Subcutaneous abdominal adipose tissue (tissue), 5 donors: Measurements from ENCODE around the gene NFXL1.

ENCODE experiments used
- H3K27ac ChIP-seq: one replicate; pipeline ENCODE4 v1.7.0; 2013; ENCODE audit warnings: low read depth, mild to moderate bottlenecking, inconsistent platforms, low read length, moderate library complexity
- H3K27me3 ChIP-seq, 5 donors: one replicate each; pipeline ENCODE4 v1.7.0; 2013; ENCODE audit warnings: low read length in 5 of 5, inconsistent platforms in 1 of 5; ENCODE audit not compliant: control insufficient read depth in 5 of 5, insufficient read depth in 4 of 5
- H3K36me3 ChIP-seq, 5 donors: one replicate each; pipeline ENCODE4 v1.7.0; 2013; ENCODE audit warnings: low read length in 5 of 5; ENCODE audit not compliant: control insufficient read depth in 5 of 5, insufficient read depth in 5 of 5
- H3K4me1 ChIP-seq, 5 donors: one replicate each; pipeline ENCODE4 v1.7.0; 2013; ENCODE audit warnings: low read length in 5 of 5, mild to moderate bottlenecking in 3 of 5, moderate library complexity in 1 of 5; ENCODE audit not compliant: control insufficient read depth in 5 of 5, insufficient read depth in 5 of 5
- H3K4me3 ChIP-seq, 5 donors: one replicate each; pipeline ENCODE4 v1.7.0; 2013; ENCODE audit warnings: low read length in 5 of 5, low read depth in 1 of 5
- H3K9ac ChIP-seq, 5 donors: one replicate each; pipeline ENCODE4 v1.7.0; 2013; ENCODE audit warnings: low read length in 5 of 5, mild to moderate bottlenecking in 4 of 5, moderate library complexity in 3 of 5
- H3K9me3 ChIP-seq, 5 donors: one replicate each; pipeline ENCODE4 v1.7.0; 2013; ENCODE audit warnings: low read length in 5 of 5; ENCODE audit not compliant: control insufficient read depth in 5 of 5
- donor health status: healthy.
- donor health status: healthy.
- donor health status: healthy.
- donor health status: healthy.
- donor health status: healthy.

The NFXL1 gene

GRCh38 chr4:47837908-47838294 is 76.5 kb downstream of the NFXL1 start, which contains the start of gene CORIN:
TSS of gene CORIN (minus strand) at chr4:47838067. CDS start at chr4:47837949, 118 bp downstream.
- Histone ChIP-seq H3K9me3 (no peaks in the 10 kb centered on the region), H3K4me1 (peaks cover 4 to 29% (median 25%) of the 10 kb centered on the region in 5 donors), H3K27ac (no peak within 1 kb of the TSS), H3K27me3 (peaks cover 0 to 8% (median 5%) of the 10 kb centered on the region in 5 donors), H3K36me3 (peaks cover 0 to 4% (median 0%) of the 10 kb centered on the region in 5 donors), H3K4me3 (peak within 1 kb of the TSS; percentile 40 to 64 (median 61)), H3K9ac (peak within 1 kb of the TSS in 2 of 5 donors; percentile 57 to 66)

GRCh38 chr4:47837094-47837907 is 77.1 kb downstream of the NFXL1 start:
- Histone ChIP-seq H3K27ac (no peak overlapping the region), H3K9ac (peak overlapping the region in 2 of 5 donors; percentile 57 to 66), H3K27me3 (peaks cover 0 to 8% (median 5%) of the 10 kb centered on the region in 5 donors), H3K4me1 (peaks cover 4 to 29% (median 25%) of the 10 kb centered on the region in 5 donors), H3K4me3 (peak overlapping the region; percentile 40 to 64 (median 61)), H3K9me3 (no peaks in the 10 kb centered on the region), H3K36me3 (peaks cover 0 to 2% (median 0%) of the 10 kb centered on the region in 5 donors)

- peak overlapping the region in 2 of 5 donors; percentile 57 to 66 for H3K9ac ChIP-seq
- no peaks in the 10 kb centered on the region for H3K9me3 ChIP-seq
- peaks cover 4 to 29% (median 25%) of the 10 kb centered on the region in 5 donors for H3K4me1 ChIP-seq
- H3K27ac ChIP-seq: no peak overlapping the region
- no peaks in the 10 kb centered on the region for H3K36me3 ChIP-seq
- peaks cover 0 to 8% (median 5%) of the 10 kb centered on the region in 5 donors for H3K27me3 ChIP-seq
- H3K4me3 ChIP-seq: peak overlapping the region; percentile 59 to 64 (median 61)
Measured at GRCh38 chr4:47836641-47837093, 77.7 kb downstream of the NFXL1 start.

- Histone ChIP-seq H3K4me1 (peaks cover 4 to 29% (median 25%) of the 10 kb centered on the region in 5 donors), H3K4me3 (no peak overlapping the region), H3K27ac (no peak overlapping the region), H3K9ac (no peak overlapping the region), H3K36me3 (no peaks in the 10 kb centered on the region), H3K27me3 (peaks cover 0 to 12% (median 6%) of the 10 kb centered on the region in 5 donors), H3K9me3 (no peaks in the 10 kb centered on the region)
Measured at GRCh38 chr4:47835494-47835893, 78.9 kb downstream of the NFXL1 start.

- Histone ChIP-seq H3K36me3 (no peaks in the 10 kb centered on the region), H3K27me3 (peaks cover 0 to 12% (median 5%) of the 10 kb centered on the region in 5 donors), H3K9ac (no peak overlapping the region), H3K27ac (no peak overlapping the region), H3K9me3 (no peaks in the 10 kb centered on the region), H3K4me1 (peaks cover 2 to 7% (median 5%) of the 10 kb centered on the region in 5 donors), H3K4me3 (no peak overlapping the region)
Measured at GRCh38 chr4:47831026-47831679, 83.2 kb downstream of the NFXL1 start.

- Histone ChIP-seq H3K36me3 (no peaks in the 10 kb centered on the region), H3K4me3 (no peak overlapping the region), H3K4me1 (peaks cover 0 to under 1% (median 0%) of the 10 kb centered on the region in 5 donors), H3K9me3 (no peaks in the 10 kb centered on the region), H3K27ac (no peak overlapping the region), H3K27me3 (peaks cover 0 to 12% (median 5%) of the 10 kb centered on the region in 5 donors), H3K9ac (no peak overlapping the region)
Measured at GRCh38 chr4:47830265-47831025, 83.9 kb downstream of the NFXL1 start.

GRCh38 chr4:47829438-47829837 is 84.9 kb downstream of the NFXL1 start:
- Histone ChIP-seq H3K9ac (no peak overlapping the region), H3K4me1 (no peaks in the 10 kb centered on the region), H3K27ac (no peak overlapping the region)

GRCh38 chr4:47827343-47828047 is 86.9 kb downstream of the NFXL1 start:
- H3K9ac ChIP-seq: no peak overlapping the region
- H3K36me3 ChIP-seq: no peaks in the 10 kb centered on the region
- peaks cover 0 to 6% (median 5%) of the 10 kb centered on the region in 5 donors for H3K27me3 ChIP-seq

More at GRCh38 chr4:47829438-47829837, 84.9 kb downstream of the NFXL1 start:
- Histone ChIP-seq H3K36me3 (no peaks in the 10 kb centered on the region), H3K9me3 (no peaks in the 10 kb centered on the region), H3K4me3 (no peak overlapping the region), H3K27me3 (peaks cover 0 to 6% (median 5%) of the 10 kb centered on the region in 5 donors)

GRCh38 chr4:47824840-47825239 is 89.5 kb downstream of the NFXL1 start:
- H3K9me3 ChIP-seq: no peaks in the 10 kb centered on the region
- no peak overlapping the region for H3K4me3 ChIP-seq
- no peak overlapping the region for H3K9ac ChIP-seq
- H3K27me3 ChIP-seq: peaks cover 0 to 2% (median 0%) of the 10 kb centered on the region in 5 donors
- no peaks in the 10 kb centered on the region for H3K36me3 ChIP-seq
- no peak overlapping the region for H3K27ac ChIP-seq
- no peaks in the 10 kb centered on the region for H3K4me1 ChIP-seq

More at GRCh38 chr4:47827343-47828047, 86.9 kb downstream of the NFXL1 start:
- Histone ChIP-seq H3K4me3 (no peak overlapping the region), H3K9me3 (no peaks in the 10 kb centered on the region), H3K27ac (no peak overlapping the region), H3K4me1 (no peaks in the 10 kb centered on the region)
